ENCODE results near the gene CYP4B1. TPM values are rescaled to one million over a fixed set of nuclear protein-coding genes. Genes with fewer than 3 reads are reported as not detected.

CYP4B1 gene
- total and polyA plus RNA-seq, 4 donors: 0.18 to 0.59 (median 0.18) TPM; not detected in 1

DNA sequence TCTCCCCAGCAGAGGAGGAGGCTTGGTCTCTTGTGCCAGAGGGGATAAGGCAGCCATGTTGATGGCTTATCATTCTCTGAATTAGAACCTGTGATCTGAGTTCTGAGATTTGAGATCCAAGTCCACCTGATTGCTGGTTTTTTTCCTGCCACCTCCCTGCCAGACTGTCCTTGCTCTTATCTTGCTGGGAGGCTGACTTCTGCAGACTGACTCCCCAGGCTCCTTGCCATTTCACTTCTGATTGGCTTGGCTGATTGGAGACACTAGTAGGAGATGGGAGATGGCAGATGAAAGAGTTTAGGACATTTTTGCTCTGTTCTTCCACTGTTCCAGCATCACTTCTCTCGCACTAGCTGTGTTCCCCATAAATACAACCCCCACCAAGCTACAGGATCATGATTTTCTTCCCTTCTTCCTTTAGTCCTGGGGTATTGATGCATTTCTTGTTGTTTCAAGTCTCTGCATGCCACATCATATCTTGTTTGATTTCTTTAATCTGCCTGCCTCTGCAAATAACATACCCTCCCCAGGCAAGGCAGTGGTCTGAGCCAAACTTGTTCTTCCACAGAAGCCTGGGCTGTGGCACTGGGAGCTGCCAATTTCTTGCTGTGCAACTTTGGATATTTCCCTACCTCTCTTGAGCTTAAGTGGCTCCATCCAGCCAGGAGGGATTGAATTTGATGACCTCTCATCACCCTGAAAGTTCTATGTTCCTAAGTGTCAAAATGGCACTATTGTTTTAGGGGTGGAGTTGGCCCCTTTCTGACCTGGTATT lies 963 bp upstream of the CYP4B1 start:
- WGBS: 77% methylated on average over 1 of the region's 1 CpG
- Histone ChIP-seq H3K4me1 (ENCODE audit: control insufficient read depth in 4 of 4, insufficient read depth in 4 of 4, low read length in 3 of 4) (no peaks in the 10 kb centered on the region), H3K4me3 (ENCODE audit: low read depth in 1 of 3, low read length in 3 of 3) (no peak overlapping the region), H3K36me3 (ENCODE audit: control insufficient read depth in 4 of 4, insufficient read depth in 3 of 4, low read depth in 1 of 4, low read length in 3 of 4) (no peaks in the 10 kb centered on the region), H3K9me3 (ENCODE audit: control insufficient read depth in 4 of 4, low read length in 3 of 4) (no peaks in the 10 kb centered on the region), H3K27me3 (ENCODE audit: control insufficient read depth in 4 of 4, insufficient read depth in 4 of 4, low read length in 3 of 4) (peaks cover 0 to 3% (median 1%) of the 10 kb centered on the region in 4 donors), H3K9ac (ENCODE audit: low read depth in 1 of 2, low read length in 2 of 2) (no peak overlapping the region), H3K27ac (ENCODE audit: low read depth in 1 of 2, low read length in 2 of 2) (no peak overlapping the region)
- no peak for DNase-seq (ENCODE audit: low spot score)
- no peak for TF ChIP-seq ATF3 (IDR thresholded peaks at IDR 0.05)
- TF ChIP-seq, protein P1, sequence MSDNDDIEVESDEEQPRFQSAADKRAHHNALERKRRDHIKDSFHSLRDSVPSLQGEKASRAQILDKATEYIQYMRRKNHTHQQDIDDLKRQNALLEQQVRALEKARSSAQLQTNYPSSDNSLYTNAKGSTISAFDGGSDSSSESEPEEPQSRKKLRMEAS (IDR thresholded peaks at IDR 0.05): no peak
- no peak for TF ChIP-seq FOXA1 (IDR thresholded peaks at IDR 0.05)
- TF ChIP-seq ZBTB33 (IDR thresholded peaks at IDR 0.05): no peak
- TF ChIP-seq RXRA (IDR thresholded peaks at IDR 0.05): no peak
- no peak for TF ChIP-seq RAD21 (IDR thresholded peaks at IDR 0.05)
- no peak for TF ChIP-seq FOXA2 (IDR thresholded peaks at IDR 0.05)
- no peak for TF ChIP-seq REST (IDR thresholded peaks at IDR 0.05)
- no peak for TF ChIP-seq HNF4G (IDR thresholded peaks at IDR 0.05)
- TF ChIP-seq JUND (IDR thresholded peaks at IDR 0.05): no peak
- TF ChIP-seq CTCF (IDR thresholded peaks at IDR 0.05; ENCODE audit: low read depth, low read length, missing input control): no peak
- TF ChIP-seq GABPA (IDR thresholded peaks at IDR 0.05 in 1 of 2, conservative IDR thresholded peaks at IDR 0.05 in 1 of 2): no peak
- TF ChIP-seq SP1 (IDR thresholded peaks at IDR 0.05): no peak
- no peak for TF ChIP-seq YY1 (IDR thresholded peaks at IDR 0.05)
- TF ChIP-seq EGR1 (IDR thresholded peaks at IDR 0.05; ENCODE audit: low read depth in 2 of 2): no peak
- TF ChIP-seq HNF4A (conservative IDR thresholded peaks at IDR 0.05): no peak

Measured in liver (tissue), 9 donors.